GDM1 (cell line): ENCODE results near the gene PIK3R5.
"Not testable (repeated sequence)": the region's sequence is repeated elsewhere in the genome, so short reads cannot be mapped to it uniquely, and the experiment has no call there.

Experiments used
- DNase-seq: peaks from one replicate; lab custom pipeline; 2025; lab: John Stamatoyannopoulos, UW

Gene PIK3R5, protein sequence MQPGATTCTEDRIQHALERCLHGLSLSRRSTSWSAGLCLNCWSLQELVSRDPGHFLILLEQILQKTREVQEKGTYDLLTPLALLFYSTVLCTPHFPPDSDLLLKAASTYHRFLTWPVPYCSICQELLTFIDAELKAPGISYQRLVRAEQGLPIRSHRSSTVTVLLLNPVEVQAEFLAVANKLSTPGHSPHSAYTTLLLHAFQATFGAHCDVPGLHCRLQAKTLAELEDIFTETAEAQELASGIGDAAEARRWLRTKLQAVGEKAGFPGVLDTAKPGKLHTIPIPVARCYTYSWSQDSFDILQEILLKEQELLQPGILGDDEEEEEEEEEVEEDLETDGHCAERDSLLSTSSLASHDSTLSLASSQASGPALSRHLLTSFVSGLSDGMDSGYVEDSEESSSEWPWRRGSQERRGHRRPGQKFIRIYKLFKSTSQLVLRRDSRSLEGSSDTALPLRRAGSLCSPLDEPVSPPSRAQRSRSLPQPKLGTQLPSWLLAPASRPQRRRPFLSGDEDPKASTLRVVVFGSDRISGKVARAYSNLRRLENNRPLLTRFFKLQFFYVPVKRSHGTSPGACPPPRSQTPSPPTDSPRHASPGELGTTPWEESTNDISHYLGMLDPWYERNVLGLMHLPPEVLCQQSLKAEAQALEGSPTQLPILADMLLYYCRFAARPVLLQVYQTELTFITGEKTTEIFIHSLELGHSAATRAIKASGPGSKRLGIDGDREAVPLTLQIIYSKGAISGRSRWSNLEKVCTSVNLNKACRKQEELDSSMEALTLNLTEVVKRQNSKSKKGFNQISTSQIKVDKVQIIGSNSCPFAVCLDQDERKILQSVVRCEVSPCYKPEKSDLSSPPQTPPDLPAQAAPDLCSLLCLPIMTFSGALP

DNA sequence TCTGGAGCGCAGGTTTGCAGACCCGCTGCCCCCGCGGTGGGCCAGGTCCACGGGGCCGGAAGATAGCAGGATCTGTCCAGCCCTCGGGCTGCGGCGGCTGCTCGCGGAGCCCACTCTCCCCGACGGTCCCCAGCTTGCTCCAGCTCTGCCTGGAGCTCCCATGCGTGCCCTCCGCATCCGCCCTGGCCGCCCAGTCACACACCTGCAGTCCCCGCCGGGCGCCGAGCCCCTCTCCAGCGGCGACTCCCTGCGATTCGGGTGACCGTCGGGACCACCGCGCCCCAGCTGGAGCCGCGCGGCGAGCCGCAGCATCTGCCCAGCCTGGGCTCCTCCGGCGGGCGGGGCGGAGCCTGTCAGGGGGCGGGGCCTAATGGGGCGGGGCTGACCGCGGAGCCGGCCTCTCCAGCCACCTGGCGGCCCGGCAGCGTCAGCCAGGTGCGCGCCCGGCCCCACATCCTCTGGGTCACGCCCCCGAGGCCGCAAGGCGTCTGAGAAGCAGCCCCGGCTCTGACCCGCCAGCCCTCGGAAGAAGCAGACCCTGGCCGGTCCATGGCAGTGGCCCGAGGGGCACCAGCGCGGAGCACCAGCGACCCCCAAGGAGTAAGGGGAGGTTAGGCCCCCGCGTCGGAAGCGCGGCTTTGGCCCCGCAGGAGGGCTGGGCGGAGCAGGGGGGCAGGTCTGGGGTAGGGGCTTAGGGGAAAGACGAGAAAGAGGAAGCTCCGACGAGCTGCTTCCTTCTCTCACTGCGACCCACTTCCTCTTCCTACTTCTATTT is at the start of gene PIK3R5:
TSS of gene PIK3R5 (minus strand) at position 314 of the 775 bp plus-strand sequence. CDS start 54,213 bp downstream, outside the sequence.
- peak; percentile 73 for DNase-seq

DNA sequence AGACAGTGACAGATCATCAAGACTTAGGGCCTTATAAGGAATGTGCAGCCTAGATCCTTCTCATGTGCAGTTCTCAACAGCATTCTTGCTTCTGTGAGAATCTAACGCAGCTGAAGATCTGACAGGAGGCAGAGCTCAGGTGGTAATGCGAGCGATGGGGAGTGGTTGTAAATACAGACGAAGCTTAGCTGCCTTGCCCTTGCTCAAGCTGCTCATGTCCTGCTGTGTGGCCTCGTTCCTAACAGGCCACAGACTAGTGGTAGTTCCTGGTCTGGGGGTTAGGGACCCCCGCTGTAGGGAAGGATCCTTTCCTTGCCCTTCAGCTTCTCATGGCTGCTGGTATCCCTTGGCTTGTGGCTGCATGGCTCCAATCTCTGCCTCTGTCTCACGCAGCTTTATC is 45.5 kb upstream of the PIK3R5 start:
- DNase-seq = no peak

DNA sequence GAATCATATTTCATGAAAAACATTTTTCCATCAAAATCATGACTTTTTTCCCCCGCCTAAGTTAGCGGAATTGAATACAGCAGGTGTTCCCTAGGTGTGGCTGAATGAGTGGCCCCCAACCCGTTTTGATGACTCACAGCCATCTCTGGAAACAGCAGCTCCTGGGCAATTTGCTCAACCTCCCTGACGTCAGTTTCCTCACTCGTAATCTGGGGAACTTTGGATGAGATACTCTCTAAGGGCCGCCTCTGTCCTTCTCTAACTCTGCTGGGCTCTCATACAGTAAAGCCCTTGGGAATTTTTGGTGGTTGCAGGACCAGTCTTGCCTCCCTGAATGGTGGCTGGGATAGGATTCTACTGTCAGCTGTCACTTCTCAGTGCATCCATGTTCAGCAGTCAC is 44.2 kb upstream of the PIK3R5 start:
- DNase-seq = no peak

DNA sequence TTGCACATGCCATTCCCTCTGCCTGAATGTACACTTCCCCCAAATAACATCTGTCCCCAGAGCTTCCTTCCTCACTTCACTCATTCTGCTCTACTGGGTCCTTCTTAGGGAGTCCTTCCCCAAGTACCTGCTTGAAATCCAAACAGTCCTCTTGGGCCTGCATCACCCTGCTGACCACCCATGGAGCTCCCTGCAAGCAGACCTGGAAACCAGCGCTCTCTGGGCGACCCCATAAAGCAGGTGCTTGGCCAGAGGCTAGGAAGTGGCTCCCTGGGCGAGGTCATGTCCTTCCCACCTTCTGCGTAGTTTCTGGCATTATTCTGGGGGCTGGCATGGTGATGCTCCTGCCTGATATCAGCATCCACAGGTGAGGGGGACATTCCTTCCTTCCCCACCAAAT is 43.6 kb upstream of the PIK3R5 start:
- no peak for DNase-seq

DNA sequence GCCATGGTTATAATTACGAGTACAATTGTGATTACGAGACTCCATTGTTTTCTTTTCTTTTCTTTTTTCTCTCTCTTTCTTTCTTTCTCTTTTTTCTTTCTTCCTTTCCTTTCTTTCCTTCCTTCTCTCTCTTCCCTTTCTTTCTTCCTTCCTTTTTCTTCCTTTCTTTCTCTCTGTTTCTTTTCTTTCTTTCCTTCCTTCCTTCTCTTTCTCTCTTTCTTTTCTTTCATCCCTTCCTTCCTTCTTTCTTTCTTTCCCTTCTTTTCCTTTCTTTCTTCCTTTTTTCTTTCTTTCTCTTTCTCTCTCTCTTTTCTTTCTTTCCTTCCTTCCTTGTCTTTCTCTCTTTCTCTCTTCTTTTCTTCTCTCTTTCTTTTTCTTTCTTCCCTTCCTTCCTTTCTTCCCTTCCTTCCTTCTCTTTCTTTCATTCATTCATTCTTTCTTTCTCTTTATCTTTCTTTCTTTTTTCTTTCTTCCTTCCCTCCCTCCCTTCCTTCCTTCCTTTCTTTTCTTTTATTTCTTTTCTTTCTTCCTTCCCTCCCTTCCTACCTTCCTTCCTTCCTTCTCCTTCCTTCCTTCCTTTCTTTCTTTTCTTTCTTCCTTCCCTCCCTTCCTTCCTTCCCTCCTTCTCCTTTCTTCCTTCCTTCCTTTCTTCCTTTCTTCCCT is 41.7 kb upstream of the PIK3R5 start:
- DNase-seq = no peak

DNA sequence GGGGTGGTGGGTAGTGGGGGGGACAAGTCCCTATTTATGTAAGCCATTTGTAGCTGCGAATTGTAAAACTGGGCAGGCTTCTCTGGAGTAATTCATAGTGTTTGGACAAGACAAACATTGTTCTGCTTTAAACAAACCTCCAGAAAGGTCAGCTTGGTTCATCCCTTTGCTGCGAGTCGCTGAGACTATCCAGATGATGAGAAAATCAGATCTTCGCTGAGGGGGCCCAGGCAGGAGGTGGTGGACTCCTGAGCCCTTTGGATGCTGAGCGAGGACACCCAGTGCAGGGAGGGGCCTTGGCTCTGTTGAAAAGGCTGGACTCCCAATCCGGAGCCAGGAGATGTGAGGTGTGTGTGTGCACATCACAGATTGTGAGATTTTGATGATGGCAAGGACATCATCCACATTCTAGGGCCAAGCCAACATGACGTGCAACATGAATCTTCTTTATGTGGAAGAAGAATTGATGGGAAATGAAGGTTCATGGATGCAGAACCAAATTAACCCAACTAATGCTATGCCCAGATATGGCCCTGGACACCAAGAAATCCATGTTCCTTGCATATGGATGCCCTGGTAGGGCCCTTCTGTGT is 40.8 kb upstream of the PIK3R5 start:
- no peak for DNase-seq

DNA sequence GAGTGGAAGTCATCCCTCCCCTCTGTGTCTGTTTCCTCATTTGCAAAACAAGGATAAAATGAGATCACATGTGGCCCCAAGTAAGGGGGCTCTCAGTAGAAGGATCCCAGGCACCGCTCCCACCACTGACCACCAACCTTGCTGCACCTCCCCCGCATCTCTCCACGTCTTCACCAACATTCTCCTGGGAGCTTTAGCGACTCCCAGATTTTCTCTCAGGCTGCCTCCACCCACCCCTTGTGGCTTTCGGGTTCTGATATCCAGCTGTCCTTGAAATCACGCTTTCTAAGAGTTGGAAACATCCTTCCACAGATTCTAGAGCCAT is 39.4 kb upstream of the PIK3R5 start:
- DNase-seq = no peak

DNA sequence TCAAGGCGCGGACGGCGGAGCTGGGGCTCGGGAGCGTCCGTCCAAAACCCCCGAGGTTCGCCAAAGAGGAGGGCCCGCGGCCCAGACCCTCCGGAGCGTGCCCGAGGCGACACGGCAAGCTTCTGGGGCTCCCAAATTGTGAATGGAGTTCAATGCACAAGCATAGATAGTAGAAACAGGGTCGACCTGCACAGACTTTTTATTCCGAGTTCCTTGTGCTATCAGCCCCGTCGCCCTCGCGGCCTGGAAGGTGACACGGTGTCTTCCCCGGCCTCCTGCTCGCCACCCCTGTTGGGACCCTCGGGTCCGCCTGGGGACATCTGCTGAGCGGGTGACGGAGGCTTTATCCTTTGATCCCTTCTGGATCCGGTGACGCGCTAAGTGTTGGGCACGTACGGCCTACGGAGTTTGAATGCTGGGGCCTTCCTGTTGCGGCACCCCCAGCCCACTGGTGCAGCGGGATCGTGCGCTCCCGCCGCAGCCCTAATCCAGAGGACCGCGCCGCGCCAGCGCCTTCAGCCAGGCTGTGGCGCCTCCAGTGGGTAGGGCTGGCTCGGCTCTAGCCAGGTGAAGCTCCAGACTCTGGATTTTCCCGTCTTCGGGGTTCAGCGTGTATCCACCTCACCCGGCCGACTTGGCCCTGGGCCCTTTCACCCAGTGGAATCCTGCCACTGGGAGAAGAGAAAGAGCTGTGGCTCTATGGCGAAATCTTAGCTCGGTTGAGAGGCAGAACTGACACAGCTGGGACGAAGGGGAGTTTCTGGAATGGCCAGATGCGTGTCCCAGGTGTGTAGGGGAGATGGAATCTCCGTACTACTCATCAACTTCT is 38.8 kb upstream of the PIK3R5 start:
- no peak for DNase-seq

DNA sequence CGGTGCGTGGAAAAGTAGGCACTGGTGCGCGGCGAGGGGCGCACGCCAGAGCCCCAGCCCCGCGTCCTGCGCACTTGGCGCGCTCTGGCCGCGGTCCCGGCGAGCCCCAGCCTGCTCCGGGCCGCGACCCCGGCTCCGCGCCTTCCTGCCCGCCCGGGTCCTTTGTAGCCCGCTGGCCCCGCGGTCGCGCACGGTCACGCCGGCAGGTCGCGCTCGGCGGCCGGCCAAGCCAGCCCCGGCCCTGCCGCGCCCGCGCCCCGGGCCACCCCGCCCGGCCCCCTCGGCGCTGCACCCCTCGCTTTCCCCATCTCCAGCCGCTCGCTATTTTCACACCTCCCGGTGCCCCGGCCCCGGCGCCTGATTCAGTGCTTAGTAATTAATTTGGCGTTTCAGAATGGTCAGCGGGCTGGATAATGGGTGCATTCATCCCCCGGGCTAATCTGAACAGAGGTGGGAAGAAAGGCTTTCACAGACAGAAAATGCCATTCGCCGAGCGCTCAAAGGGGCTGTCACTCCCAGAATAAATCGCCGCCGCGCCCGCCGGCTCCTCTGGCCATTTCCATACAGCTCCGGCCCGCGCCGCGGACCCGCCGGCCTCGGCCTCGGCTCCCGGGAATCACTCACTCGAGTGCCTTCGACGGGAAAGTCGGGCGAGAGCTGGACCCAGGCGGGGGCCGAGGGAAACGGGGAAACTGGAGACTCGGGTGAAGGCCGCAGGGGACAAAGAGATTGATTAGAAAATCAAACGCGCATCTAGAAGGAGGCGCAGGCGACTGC is 38.0 kb upstream of the PIK3R5 start:
- DNase-seq = no peak

DNA sequence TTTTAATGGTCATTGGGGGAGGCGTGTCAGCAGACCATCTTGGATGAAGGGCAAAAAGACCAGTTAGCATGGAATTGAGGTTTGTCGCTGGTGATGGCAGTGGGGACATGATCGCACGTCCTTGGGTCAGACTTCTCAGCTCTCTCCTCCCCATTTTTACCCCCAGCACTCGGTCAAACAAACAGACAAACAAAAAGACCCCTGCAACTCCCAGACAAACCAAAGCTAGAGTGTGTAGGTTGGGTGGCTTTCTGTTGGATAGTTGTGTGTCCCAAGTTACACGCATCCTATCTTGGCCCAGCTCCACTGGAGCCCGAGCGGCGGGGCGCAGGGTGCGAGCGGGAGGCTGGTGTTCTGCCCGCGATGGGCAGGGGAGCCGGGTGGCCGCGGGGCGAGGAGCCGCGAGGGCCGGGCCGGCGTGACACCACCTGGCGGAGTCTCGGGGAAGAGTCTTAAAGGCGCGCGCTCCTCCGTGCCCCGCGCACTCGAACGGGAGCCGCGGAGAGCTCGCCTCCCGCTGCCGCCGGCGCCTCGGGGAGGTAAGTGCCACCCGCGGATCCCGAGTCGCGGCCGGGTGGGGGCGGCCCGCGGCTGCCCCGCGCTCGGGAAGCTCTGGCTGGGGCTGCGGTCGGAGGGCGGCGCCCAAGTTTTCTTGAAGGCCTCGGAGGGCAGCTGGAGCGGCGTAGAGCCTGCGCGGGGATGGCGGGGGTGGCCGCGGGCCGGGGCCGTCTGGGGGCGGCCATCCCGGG is 37.3 kb upstream of the PIK3R5 start:
- DNase-seq = no peak

DNA sequence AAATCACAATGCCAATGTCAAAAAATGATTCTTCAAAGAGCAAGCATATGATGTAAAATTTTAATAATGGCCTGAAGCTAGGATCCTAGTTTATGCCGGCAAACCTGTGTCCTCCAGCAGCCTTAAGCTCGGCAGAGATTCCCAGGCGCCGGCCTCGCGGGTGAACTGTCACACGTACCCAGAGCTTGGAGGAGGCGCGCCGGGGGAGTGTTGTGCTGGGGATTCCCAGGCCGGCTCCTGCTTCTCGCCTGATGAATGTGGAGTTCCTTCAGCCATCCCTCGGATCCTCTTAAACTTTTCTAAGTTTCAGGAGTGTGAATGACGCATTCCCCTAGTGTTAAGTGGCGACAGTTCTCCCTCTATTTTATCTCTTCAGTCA is 36.7 kb upstream of the PIK3R5 start:
- no peak for DNase-seq

DNA sequence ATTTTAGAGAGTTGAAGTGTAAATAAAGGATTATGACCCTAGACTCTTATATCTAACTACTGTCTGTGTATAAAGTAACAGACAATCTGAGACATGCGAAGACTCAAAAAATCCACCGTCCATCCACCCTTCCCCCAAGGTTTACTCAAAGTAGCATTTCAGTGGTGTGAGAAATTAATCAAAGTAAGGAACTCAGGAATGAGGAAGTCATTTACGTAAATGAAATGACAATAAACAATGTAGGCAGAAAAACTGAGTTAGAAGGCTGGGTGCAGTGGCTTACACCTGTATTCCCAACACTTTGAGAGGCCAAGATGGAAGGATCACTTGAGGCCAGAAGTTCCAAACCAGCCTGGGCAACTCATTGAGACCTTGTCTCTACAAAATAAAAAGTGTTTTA is 36.1 kb upstream of the PIK3R5 start:
- no peak for DNase-seq

DNA sequence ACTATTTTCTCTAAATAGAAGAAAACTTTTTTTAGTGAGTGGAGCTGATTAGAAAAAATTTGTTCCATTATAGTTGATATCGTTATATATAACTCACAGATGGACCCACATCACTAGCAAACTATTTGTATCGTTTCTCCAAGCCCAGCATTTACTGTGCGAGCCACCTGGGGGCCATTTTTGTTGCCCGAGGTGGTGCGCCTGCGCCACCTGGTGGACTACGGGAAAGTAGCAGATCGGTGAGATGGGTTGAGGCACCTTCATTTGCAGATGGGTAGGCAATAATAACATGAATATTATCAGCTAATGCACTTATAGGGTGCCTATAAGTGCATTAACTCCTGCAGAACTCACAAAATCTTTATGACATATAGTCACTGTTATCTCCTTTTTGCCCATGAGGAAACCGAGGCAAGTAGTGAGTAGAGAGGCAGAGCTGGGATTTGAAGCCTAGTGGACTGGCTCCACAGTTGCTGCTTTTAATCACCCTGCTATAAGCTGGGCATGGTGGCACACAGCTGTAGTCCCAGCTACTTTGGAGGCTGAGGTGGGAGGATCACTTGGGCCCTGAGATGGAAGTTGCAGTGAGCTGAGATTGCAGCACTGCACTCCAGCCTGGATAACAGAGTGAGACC is 32.6 kb upstream of the PIK3R5 start:
- DNase-seq = peak; percentile 10

DNA sequence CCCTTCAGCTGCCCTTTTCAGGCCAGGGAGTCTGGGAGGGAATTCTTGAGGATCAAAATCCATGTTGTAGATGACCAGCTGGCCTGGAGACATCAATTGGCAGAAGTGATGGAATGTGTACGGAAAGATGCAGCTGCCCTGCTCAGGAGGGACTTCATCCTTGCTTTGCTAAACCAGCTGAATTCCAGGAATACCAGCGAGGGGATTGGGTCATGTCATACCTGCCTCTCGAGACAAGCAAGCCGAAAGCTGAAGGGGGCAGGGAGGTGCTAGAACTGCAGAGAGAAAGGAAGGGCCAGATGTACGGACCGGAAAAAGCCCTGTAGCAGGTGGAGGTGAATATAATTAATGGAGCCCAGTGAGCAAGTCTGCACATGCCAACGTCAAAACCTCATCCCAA is 30.2 kb upstream of the PIK3R5 start:
- no peak for DNase-seq

DNA sequence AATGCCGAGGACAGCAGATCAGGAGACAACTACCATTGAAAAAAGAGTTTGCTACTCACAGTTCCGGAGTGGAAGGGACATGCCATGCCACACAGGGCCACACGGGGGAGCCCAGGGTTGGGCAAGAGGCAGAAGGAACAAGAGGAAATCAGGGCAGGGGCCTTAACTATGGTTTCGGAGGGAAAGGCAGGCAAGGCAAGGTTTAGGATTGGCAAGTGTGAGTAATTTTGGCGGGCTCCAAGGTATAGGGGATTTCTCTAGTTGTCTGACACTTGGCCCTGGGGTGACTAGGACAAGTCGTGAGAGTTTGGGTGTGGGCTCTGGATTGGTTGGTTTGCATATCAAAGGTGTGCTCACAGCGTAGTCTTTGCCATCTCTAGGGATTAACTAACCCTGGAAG is 28.8 kb upstream of the PIK3R5 start:
- peak; percentile 48 for DNase-seq

DNA sequence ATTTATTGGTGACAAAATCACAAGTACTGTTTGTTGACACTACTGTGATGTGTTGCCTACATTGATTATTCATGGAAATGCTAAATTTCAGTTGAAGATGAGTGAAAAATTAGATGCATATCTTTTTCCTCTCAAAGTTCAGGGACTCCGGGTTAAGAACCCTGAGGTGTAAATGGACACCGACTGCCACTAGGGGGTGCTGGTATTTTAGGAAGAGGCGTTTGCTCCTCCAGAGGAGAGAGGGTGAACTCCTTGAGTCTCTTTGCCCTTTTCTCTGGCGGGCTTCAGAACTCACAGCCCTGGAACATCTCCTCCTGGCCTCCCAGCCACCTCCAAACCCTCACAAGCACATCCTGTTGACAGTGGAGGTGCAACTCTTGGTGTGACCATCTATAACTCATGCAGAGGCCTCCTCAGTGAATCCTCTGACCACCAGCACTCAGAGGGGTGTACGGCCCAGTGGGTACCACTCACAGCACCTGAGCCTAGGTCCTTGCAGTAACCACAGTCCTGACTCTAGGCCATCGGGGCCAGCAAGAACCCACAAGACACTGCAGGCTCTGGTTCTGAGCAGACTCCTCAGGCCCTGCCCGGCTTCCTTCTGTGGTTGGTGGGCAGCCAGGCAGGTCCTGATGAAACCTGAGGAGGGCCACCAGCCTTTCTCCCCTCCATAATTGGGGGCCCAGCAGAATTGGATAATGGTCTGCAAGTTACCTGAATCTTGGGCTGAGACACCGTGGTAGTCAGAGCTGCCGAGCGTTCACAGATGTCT is 26.2 kb upstream of the PIK3R5 start:
- DNase-seq = peak; percentile 54

DNA sequence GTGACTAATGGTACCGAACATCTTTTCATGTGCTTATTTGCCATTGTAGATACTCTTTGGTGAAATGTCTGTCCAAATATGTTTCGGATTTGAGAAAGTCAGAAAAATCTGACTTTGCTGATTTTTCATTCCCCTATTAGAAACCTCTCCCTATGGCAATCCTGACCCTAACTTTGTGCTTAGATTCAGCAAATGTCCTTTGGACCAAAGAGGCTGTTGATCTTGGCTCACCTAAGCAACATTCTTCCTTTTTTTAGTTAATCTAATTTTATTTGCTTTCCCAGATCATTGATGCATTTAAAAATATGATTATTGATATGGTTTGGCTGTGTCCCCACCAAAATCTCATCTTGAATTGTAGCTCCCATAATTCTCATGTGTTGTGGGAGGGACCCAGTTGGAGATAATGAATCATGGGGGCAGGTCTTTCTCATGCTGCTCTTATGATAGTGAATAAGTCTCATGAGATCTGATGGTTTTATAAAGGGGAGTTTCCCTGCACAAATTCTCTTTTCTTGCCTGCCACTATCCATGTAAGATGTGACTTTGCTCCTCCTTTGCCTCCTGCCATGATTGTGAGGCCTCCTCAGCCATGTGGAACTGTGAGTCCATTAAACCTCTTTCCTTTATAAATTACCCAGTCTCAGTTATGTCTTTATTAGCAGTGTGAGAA is 22.9 kb upstream of the PIK3R5 start:
- not testable (repeated sequence) for DNase-seq
